ENCODE results near the gene NFIA. TPM values are rescaled to one million over a fixed set of nuclear protein-coding genes. Genes with fewer than 3 reads are reported as not detected.

Gene NFIA
- polyA plus RNA-seq, 1 donor (not counting 4 experiments of a cell fraction or from before 2014, with no cell fraction given) = 14.7 TPM

- Histone ChIP-seq H3K27ac (ENCODE audit: control insufficient read depth, insufficient read depth, low read length) (no peak overlapping the region), H3K79me2 (ENCODE audit: control insufficient read depth, insufficient read depth, low read length) (no peaks in the 10 kb centered on the region), H3K4me3 (ENCODE audit: control insufficient read depth in 2 of 3, extremely low read depth in 1 of 3, insufficient read depth in 2 of 3, low read depth in 1 of 3, low read length in 3 of 3) (no peak overlapping the region), H3K4me1 (ENCODE audit: control insufficient read depth, extremely low read depth, insufficient read depth, low read length) (peaks cover 30% of the 10 kb centered on the region), H2AFZ (ENCODE audit: control insufficient read depth, low read length) (no peak overlapping the region), H3K9me1 (ENCODE audit: control insufficient read depth, extremely low read depth, insufficient read depth, low read length) (no peaks in the 10 kb centered on the region), H3K9ac (ENCODE audit: control insufficient read depth, extremely low read depth, insufficient read depth, low read length) (no peak overlapping the region), H3K4me2 (ENCODE audit: control insufficient read depth, extremely low read depth, insufficient read depth, low read depth, low read length) (no peak overlapping the region), H4K20me1 (ENCODE audit: control insufficient read depth, extremely low read depth, insufficient read depth, low read length) (no peaks in the 10 kb centered on the region), H3K9me3 (ENCODE audit: control insufficient read depth, low read depth, low read length) (no peaks in the 10 kb centered on the region), H3K36me3 (ENCODE audit: control insufficient read depth in 2 of 2, extremely low read depth in 1 of 2, insufficient read depth in 2 of 2, low read length in 2 of 2) (no peaks in the 10 kb centered on the region), H3K27me3 (ENCODE audit: control insufficient read depth, extremely low read depth, insufficient read depth, low read length) (no peaks in the 10 kb centered on the region)
- no peak for FAIRE-seq
- DNase-seq (ENCODE audit: low read depth, low spot score) = no peak
- dilution Hi-C loops (cut with MboI; ENCODE audit: extremely low pct_ligation_motif_present, low sequenced_read_pairs) = no loop called here
- TF ChIP-seq EZH2 (IDR thresholded peaks at IDR 0.05; ENCODE audit: low read length) = no peak
- TF ChIP-seq, protein P1, sequence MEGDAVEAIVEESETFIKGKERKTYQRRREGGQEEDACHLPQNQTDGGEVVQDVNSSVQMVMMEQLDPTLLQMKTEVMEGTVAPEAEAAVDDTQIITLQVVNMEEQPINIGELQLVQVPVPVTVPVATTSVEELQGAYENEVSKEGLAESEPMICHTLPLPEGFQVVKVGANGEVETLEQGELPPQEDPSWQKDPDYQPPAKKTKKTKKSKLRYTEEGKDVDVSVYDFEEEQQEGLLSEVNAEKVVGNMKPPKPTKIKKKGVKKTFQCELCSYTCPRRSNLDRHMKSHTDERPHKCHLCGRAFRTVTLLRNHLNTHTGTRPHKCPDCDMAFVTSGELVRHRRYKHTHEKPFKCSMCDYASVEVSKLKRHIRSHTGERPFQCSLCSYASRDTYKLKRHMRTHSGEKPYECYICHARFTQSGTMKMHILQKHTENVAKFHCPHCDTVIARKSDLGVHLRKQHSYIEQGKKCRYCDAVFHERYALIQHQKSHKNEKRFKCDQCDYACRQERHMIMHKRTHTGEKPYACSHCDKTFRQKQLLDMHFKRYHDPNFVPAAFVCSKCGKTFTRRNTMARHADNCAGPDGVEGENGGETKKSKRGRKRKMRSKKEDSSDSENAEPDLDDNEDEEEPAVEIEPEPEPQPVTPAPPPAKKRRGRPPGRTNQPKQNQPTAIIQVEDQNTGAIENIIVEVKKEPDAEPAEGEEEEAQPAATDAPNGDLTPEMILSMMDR (optimal IDR thresholded peaks at IDR 0.05 in 1 of 3, IDR thresholded peaks at IDR 0.05 in 1 of 3, conservative IDR thresholded peaks at IDR 0.05 in 1 of 3; ENCODE audit: extremely low read depth in 1 of 3, insufficient read depth in 2 of 3, low read length in 3 of 3) = no peak
These were observed 365.6 kb downstream of the NFIA start for GRCh38 chr1:61447968-61448430.

DNA sequence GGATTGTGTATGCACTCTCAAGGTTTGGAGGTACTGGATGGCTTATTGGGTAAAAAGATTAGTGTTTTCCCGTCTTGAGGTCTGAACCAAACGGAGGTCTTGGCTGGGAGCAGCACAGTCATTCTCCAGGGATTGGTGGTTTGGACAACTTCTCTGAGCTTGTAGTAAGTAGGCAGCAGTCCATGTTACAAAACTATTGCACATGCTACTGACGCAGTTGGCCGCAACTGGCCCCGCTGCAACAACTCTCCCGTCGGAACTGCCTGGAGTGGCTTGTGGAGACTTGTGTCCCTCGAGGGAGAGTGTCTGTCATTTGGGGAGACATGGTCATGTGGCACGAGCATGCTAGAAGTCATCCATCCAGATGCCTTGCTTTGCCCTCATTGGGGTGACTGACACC lies 366.6 kb downstream of the NFIA start:
- no peak overlapping the region for H3K4me3 ChIP-seq (ENCODE audit: control insufficient read depth in 2 of 3, extremely low read depth in 1 of 3, insufficient read depth in 2 of 3, low read depth in 1 of 3, low read length in 3 of 3)
- H3K4me2 ChIP-seq (ENCODE audit: control insufficient read depth, extremely low read depth, insufficient read depth, low read depth, low read length) = peak overlapping the region; percentile 33
- H4K20me1 ChIP-seq (ENCODE audit: control insufficient read depth, extremely low read depth, insufficient read depth, low read length) = no peaks in the 10 kb centered on the region
- FAIRE-seq (peak; percentile 66), DNase-seq (ENCODE audit: low read depth, low spot score) (no peak)
- H3K27ac ChIP-seq (ENCODE audit: control insufficient read depth, insufficient read depth, low read length) = no peak overlapping the region
- no peaks in the 10 kb centered on the region for H3K9me1 ChIP-seq (ENCODE audit: control insufficient read depth, extremely low read depth, insufficient read depth, low read length)
- TF ChIP-seq EZH2 (IDR thresholded peaks at IDR 0.05; ENCODE audit: low read length) = no peak
- TF ChIP-seq, protein P1 (optimal IDR thresholded peaks at IDR 0.05 in 1 of 3, IDR thresholded peaks at IDR 0.05 in 1 of 3, conservative IDR thresholded peaks at IDR 0.05 in 1 of 3; ENCODE audit: extremely low read depth in 1 of 3, insufficient read depth in 2 of 3, low read length in 3 of 3) = no peak
- dilution Hi-C loops (cut with MboI; ENCODE audit: extremely low pct_ligation_motif_present, low sequenced_read_pairs) = no loop called here
- no peaks in the 10 kb centered on the region for H3K79me2 ChIP-seq (ENCODE audit: control insufficient read depth, insufficient read depth, low read length)
- H3K9me3 ChIP-seq (ENCODE audit: control insufficient read depth, low read depth, low read length) = no peaks in the 10 kb centered on the region
- no peaks in the 10 kb centered on the region for H3K27me3 ChIP-seq (ENCODE audit: control insufficient read depth, extremely low read depth, insufficient read depth, low read length)
- peaks cover 37% of the 10 kb centered on the region for H3K4me1 ChIP-seq (ENCODE audit: control insufficient read depth, extremely low read depth, insufficient read depth, low read length)
- no peaks in the 10 kb centered on the region for H3K36me3 ChIP-seq (ENCODE audit: control insufficient read depth in 2 of 2, extremely low read depth in 1 of 2, insufficient read depth in 2 of 2, low read length in 2 of 2)
- no peak overlapping the region for H3K9ac ChIP-seq (ENCODE audit: control insufficient read depth, extremely low read depth, insufficient read depth, low read length)
- no peak overlapping the region for H2AFZ ChIP-seq (ENCODE audit: control insufficient read depth, low read length)
